ENCODE measurements around the gene POLR3B.

Gene POLR3B

DNA sequence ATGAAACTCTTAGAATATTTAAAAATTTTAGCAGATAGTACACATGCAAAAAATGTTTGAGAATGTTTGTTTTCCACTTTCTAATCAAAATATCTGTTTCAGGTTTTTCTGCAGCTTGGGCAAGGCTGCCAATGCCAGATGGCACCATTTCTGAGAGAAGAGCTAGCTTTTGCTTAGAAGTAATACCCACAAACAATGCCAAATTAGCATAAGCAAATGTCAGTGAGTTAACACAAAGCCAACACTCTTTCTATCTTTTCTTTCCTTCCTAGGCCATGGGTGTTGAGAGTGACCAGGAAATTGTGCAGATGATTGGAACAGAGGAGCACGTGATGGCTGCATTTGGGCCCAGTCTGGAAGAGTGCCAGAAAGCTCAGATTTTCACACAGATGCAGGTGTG lies 35.2 kb downstream of the POLR3B start:
- Histone ChIP-seq H3K27ac (replicated peaks) (no peak overlapping the region), H3K4me3 (replicated peaks; ENCODE audit: insufficient read depth, low read length) (no peak overlapping the region), H3K27me3 (ENCODE audit: insufficient read depth, poor library complexity, severe bottlenecking) (no peaks in the 10 kb centered on the region)
- no peak for TF ChIP-seq SPI1 (IDR thresholded peaks at IDR 0.05; ENCODE audit: borderline replicate concordance, low read depth)
- TF ChIP-seq, protein P1, sequence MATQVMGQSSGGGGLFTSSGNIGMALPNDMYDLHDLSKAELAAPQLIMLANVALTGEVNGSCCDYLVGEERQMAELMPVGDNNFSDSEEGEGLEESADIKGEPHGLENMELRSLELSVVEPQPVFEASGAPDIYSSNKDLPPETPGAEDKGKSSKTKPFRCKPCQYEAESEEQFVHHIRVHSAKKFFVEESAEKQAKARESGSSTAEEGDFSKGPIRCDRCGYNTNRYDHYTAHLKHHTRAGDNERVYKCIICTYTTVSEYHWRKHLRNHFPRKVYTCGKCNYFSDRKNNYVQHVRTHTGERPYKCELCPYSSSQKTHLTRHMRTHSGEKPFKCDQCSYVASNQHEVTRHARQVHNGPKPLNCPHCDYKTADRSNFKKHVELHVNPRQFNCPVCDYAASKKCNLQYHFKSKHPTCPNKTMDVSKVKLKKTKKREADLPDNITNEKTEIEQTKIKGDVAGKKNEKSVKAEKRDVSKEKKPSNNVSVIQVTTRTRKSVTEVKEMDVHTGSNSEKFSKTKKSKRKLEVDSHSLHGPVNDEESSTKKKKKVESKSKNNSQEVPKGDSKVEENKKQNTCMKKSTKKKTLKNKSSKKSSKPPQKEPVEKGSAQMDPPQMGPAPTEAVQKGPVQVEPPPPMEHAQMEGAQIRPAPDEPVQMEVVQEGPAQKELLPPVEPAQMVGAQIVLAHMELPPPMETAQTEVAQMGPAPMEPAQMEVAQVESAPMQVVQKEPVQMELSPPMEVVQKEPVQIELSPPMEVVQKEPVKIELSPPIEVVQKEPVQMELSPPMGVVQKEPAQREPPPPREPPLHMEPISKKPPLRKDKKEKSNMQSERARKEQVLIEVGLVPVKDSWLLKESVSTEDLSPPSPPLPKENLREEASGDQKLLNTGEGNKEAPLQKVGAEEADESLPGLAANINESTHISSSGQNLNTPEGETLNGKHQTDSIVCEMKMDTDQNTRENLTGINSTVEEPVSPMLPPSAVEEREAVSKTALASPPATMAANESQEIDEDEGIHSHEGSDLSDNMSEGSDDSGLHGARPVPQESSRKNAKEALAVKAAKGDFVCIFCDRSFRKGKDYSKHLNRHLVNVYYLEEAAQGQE (IDR thresholded peaks at IDR 0.05; ENCODE audit: insufficient replicate concordance, low read depth) = no peak
- TF ChIP-seq GABPA (IDR thresholded peaks at IDR 0.05; ENCODE audit: low read depth) = no peak
- no peak for TF ChIP-seq POLR2AphosphoS5 (IDR thresholded peaks at IDR 0.05; ENCODE audit: low read depth)
- TF ChIP-seq, protein P2, sequence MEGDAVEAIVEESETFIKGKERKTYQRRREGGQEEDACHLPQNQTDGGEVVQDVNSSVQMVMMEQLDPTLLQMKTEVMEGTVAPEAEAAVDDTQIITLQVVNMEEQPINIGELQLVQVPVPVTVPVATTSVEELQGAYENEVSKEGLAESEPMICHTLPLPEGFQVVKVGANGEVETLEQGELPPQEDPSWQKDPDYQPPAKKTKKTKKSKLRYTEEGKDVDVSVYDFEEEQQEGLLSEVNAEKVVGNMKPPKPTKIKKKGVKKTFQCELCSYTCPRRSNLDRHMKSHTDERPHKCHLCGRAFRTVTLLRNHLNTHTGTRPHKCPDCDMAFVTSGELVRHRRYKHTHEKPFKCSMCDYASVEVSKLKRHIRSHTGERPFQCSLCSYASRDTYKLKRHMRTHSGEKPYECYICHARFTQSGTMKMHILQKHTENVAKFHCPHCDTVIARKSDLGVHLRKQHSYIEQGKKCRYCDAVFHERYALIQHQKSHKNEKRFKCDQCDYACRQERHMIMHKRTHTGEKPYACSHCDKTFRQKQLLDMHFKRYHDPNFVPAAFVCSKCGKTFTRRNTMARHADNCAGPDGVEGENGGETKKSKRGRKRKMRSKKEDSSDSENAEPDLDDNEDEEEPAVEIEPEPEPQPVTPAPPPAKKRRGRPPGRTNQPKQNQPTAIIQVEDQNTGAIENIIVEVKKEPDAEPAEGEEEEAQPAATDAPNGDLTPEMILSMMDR (IDR thresholded peaks at IDR 0.05; ENCODE audit: insufficient read depth, low read length) = no peak
- no peak for DNase-seq (ENCODE audit: low read depth in 1 of 2, low spot score in 1 of 2)

DNA sequence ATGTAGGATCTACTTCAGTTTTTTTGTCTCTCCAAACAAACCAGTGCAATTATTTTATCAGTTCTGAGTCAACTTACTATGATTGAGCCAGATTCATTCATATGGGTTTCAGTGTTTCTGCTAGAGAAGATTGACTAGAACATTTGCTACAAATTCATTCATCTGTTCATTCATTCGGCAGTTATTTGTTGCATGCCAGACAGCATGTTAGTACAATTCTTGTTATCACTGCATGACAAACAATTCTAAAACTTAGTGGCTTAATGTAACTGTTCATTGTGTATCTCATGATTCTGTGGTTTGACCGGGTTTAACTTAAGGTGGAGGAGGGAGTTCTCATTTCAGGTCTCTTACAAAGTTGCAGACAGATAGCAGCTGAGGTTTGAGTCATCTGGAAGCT lies 52.3 kb downstream of the POLR3B start:
- H3K4me3 ChIP-seq (replicated peaks; ENCODE audit: insufficient read depth, low read length) = no peak overlapping the region
- TF ChIP-seq, protein P1 (IDR thresholded peaks at IDR 0.05; ENCODE audit: insufficient replicate concordance, low read depth) = no peak
- TF ChIP-seq, protein P2 (IDR thresholded peaks at IDR 0.05; ENCODE audit: insufficient read depth, low read length) = no peak
- no peak for TF ChIP-seq SPI1 (IDR thresholded peaks at IDR 0.05; ENCODE audit: borderline replicate concordance, low read depth)
- no peak for TF ChIP-seq POLR2AphosphoS5 (IDR thresholded peaks at IDR 0.05; ENCODE audit: low read depth)
- no peak for TF ChIP-seq GABPA (IDR thresholded peaks at IDR 0.05; ENCODE audit: low read depth)
- H3K27ac ChIP-seq (replicated peaks) = no peak overlapping the region
- no peaks in the 10 kb centered on the region for H3K27me3 ChIP-seq (ENCODE audit: insufficient read depth, poor library complexity, severe bottlenecking)
- no peak for DNase-seq (ENCODE audit: low read depth in 1 of 2, low spot score in 1 of 2)

DNA sequence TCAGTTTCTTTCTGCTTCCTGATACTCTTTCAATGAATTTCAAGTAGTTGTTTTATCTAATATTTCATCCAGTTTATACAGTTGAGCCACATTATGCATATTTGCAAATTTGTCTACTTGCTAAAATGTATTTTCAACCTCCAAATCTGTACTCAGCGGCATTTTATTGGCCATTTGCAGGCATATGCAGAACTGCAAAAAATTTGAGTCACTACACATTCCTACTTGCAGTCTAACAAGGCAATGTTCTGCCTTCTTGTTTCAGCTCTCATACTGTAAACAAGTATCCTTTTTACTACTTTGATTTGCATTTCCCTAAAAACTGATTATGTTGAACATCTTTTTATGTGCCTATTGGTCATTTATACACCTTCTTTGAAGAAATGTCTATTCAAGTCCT lies 55.0 kb downstream of the POLR3B start:
- no peak overlapping the region for H3K4me3 ChIP-seq (replicated peaks; ENCODE audit: insufficient read depth, low read length)
- no peaks in the 10 kb centered on the region for H3K27me3 ChIP-seq (ENCODE audit: insufficient read depth, poor library complexity, severe bottlenecking)
- no peak for DNase-seq (ENCODE audit: low read depth in 1 of 2, low spot score in 1 of 2)
- no peak overlapping the region for H3K27ac ChIP-seq (replicated peaks)
- TF ChIP-seq, protein P2 (IDR thresholded peaks at IDR 0.05; ENCODE audit: insufficient read depth, low read length) = no peak
- TF ChIP-seq POLR2AphosphoS5 (IDR thresholded peaks at IDR 0.05; ENCODE audit: low read depth) = no peak
- TF ChIP-seq GABPA (IDR thresholded peaks at IDR 0.05; ENCODE audit: low read depth) = no peak
- TF ChIP-seq, protein P1 (IDR thresholded peaks at IDR 0.05; ENCODE audit: insufficient replicate concordance, low read depth) = no peak
- TF ChIP-seq SPI1 (IDR thresholded peaks at IDR 0.05; ENCODE audit: borderline replicate concordance, low read depth) = no peak
